ENCODE results near the gene MXI1. TPM values are rescaled to one million over a fixed set of nuclear protein-coding genes. Genes with fewer than 3 reads are reported as not detected.
"Not testable (repeated sequence)": the region's sequence is repeated elsewhere in the genome, so short reads cannot be mapped to it uniquely, and the experiment has no call there.

Gene MXI1
- total RNA-seq, 1 donor from 2014 or later: 17.2 TPM

DNA sequence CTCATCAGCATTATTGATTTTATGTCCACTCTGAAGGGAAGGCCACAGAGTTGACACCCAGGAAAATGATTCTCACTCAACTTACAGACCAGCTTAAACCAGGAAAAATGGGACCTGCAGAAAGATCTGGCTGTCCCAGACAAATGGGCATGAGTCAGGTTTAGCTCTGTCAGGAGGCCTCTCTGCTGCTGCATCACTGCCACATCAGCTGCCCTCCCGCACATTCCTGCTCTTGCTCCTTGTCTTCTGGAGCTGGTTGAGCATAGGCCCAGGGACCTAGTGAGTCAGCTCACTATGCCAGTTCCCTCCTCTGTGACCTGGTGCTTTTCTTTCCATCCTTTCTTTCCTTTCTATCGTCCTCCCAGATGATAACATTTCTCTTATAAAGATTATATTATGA, 116.1 kb downstream of the MXI1 start:
- Histone ChIP-seq H3K27me3 (ENCODE audit: control insufficient read depth in 3 of 3, insufficient read depth in 3 of 3, low read length in 3 of 3) (peaks cover 0 to 6% (median 1%) of the 10 kb centered on the region in 3 donors), H3K4me3 (ENCODE audit: low read length in 3 of 3) (no peak overlapping the region), H3K36me3 (ENCODE audit: control insufficient read depth in 3 of 3, insufficient read depth in 3 of 3, low read length in 3 of 3) (no peaks in the 10 kb centered on the region), H3K9me3 (ENCODE audit: control insufficient read depth in 3 of 3, low read length in 3 of 3) (peaks cover 0 to 6% (median 5%) of the 10 kb centered on the region in 3 donors), H3K9ac (ENCODE audit: low read depth in 1 of 3, low read length in 3 of 3) (no peak overlapping the region), H3K4me1 (ENCODE audit: control insufficient read depth in 3 of 3, insufficient read depth in 3 of 3, low read length in 3 of 3) (no peaks in the 10 kb centered on the region), H3K27ac (ENCODE audit: low read depth, low read length) (no peak overlapping the region)

DNA sequence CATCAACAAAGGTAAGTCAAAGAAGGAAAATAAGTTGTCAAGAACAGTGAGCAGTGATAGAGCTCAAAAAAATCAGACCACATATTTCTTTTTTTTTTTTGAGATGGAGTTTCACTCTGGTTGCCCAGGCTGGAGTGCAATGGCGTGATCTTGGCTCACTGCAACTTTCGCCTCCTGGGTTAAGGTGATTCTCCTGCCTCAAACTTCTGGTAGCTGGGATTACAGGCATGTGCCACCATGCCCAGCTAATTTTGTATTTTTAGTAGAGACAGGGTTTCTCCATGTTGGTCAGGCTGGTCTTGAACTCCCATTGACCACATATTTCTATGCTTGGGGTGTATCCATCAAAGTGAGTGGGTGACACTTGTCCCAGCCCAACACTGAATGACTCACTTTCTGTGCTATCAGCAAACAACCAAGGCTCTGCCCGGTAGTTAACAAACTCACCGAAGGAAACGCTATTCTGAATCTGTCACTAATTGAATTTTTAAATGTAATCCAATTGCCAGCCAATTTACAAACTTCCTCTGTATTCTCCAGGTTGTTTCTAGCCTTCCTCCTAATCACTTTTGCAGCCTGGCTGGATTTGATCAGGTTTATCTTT, 116.9 kb downstream of the MXI1 start:
- no peaks in the 10 kb centered on the region for H3K4me1 ChIP-seq (ENCODE audit: control insufficient read depth in 3 of 3, insufficient read depth in 3 of 3, low read length in 3 of 3)
- H3K36me3 ChIP-seq (ENCODE audit: control insufficient read depth in 3 of 3, insufficient read depth in 3 of 3, low read length in 3 of 3): no peaks in the 10 kb centered on the region
- peaks cover 0 to 6% (median 5%) of the 10 kb centered on the region in 3 donors for H3K9me3 ChIP-seq (ENCODE audit: control insufficient read depth in 3 of 3, low read length in 3 of 3)
- no peak overlapping the region for H3K4me3 ChIP-seq (ENCODE audit: low read length in 3 of 3)
- H3K27ac ChIP-seq (ENCODE audit: low read depth, low read length): no peak overlapping the region
- peaks cover 0 to 6% (median 3%) of the 10 kb centered on the region in 3 donors for H3K27me3 ChIP-seq (ENCODE audit: control insufficient read depth in 3 of 3, insufficient read depth in 3 of 3, low read length in 3 of 3)
- H3K9ac ChIP-seq (ENCODE audit: low read depth in 1 of 3, low read length in 3 of 3): no peak overlapping the region

DNA sequence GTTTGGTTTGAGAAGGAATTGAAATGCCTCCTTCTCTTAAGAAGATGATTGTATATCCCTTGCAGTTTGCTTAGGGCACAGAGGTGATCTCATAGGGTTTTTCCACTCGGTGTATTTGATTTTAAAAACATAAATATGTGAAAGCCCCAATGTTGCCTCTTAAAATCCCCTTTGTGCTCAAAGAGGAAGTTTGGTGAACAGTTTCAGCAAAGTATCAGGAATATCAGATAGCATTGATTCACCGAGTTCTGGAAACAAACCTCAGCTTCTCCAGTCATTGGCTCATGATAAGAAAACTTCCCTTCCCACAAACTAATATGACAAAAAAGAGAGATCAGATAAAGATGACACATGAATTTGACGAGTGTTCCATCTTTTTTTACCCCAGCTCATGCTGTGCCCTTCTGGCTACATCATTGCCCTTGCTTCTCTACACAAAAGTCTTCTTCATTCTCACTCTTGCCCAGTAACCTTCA, 117.4 kb downstream of the MXI1 start:
- H3K9me3 ChIP-seq (ENCODE audit: control insufficient read depth in 3 of 3, low read length in 3 of 3): peaks cover 0 to 6% (median 5%) of the 10 kb centered on the region in 3 donors
- H3K27ac ChIP-seq (ENCODE audit: low read depth, low read length): no peak overlapping the region
- peaks cover 0 to 6% (median 3%) of the 10 kb centered on the region in 3 donors for H3K27me3 ChIP-seq (ENCODE audit: control insufficient read depth in 3 of 3, insufficient read depth in 3 of 3, low read length in 3 of 3)
- H3K9ac ChIP-seq (ENCODE audit: low read depth in 1 of 3, low read length in 3 of 3): no peak overlapping the region
- no peak overlapping the region for H3K4me3 ChIP-seq (ENCODE audit: low read length in 3 of 3)
- H3K4me1 ChIP-seq (ENCODE audit: control insufficient read depth in 3 of 3, insufficient read depth in 3 of 3, low read length in 3 of 3): no peaks in the 10 kb centered on the region
- no peaks in the 10 kb centered on the region for H3K36me3 ChIP-seq (ENCODE audit: control insufficient read depth in 3 of 3, insufficient read depth in 3 of 3, low read length in 3 of 3)

DNA sequence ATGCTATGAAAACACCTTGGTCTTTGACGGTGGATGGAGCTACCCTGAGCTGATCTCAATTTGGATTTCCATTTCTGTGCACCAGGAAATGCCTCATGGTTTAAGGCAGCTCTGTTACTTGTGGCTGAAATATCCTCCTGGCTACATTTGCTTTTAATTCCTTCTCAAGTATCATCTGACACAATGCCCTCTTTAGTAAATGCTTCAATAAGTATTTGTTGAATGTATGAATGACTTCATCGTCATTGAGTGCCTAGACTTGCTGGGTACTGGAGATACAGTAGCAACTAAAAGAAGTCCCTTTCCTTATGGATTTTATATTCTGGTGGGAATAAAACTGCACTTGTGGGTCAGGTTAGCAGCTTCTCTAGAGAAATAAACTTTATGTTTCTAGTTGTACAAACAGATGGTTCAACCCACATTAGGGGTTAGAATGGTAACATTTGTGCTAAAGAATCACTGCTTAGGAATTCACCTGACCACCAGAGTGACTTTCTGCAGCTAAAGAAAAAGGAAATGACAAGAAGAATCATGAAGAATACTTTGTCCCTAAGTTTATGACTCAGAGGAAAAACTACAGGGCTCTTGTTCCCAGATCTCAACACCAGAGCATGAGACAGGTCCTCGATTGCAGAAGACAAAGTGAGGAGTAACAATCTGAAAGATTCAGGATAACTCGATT, 119.1 kb downstream of the MXI1 start:
- Histone ChIP-seq H3K9ac (ENCODE audit: low read depth in 1 of 3, low read length in 3 of 3) (no peak overlapping the region), H3K4me1 (ENCODE audit: control insufficient read depth in 3 of 3, insufficient read depth in 3 of 3, low read length in 3 of 3) (no peaks in the 10 kb centered on the region), H3K9me3 (ENCODE audit: control insufficient read depth in 3 of 3, low read length in 3 of 3) (peaks cover 3 to 6% (median 5%) of the 10 kb centered on the region in 3 donors), H3K27me3 (ENCODE audit: control insufficient read depth in 3 of 3, insufficient read depth in 3 of 3, low read length in 3 of 3) (peaks cover 0 to 6% (median 3%) of the 10 kb centered on the region in 3 donors), H3K4me3 (ENCODE audit: low read length in 3 of 3) (no peak overlapping the region), H3K27ac (ENCODE audit: low read depth, low read length) (no peak overlapping the region), H3K36me3 (ENCODE audit: control insufficient read depth in 3 of 3, insufficient read depth in 3 of 3, low read length in 3 of 3) (no peaks in the 10 kb centered on the region)

DNA sequence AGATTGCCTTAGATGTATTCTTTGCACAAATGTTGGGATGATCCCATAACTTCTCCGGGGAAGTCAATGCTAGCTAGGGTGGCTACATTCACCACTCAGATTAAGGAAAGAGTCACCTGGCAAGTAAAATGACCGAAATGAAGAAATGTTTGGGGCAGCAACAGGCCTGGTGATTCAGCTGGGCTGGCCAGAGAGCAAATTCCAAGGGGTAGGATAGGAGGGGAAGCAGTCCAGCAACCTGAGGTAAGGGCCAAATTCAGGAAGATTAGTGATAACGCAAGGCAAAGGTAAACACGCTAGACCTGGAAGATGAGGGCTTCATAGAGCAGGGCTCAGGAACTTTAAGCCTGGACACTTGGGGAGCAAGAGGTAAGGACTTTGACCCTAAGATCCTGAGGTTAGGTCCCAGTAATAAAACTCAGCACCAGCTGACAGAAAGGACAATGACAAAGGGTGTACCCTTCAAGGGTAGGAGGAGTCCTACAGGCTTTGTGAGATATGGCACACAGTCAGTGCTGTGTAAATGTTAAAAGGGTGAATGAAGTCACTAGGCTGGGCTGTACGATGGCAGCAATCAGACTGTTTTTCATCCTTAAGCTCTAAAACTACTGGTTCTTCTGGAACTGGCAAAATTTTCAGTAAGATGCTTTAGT, 120.0 kb downstream of the MXI1 start:
- Histone ChIP-seq H3K36me3 (ENCODE audit: control insufficient read depth in 3 of 3, insufficient read depth in 3 of 3, low read length in 3 of 3) (no peaks in the 10 kb centered on the region), H3K9me3 (ENCODE audit: control insufficient read depth in 3 of 3, low read length in 3 of 3) (peaks cover 3 to 4% (median 3%) of the 10 kb centered on the region in 3 donors), H3K4me3 (ENCODE audit: low read length in 3 of 3) (no peak overlapping the region), H3K27ac (ENCODE audit: low read depth, low read length) (no peak overlapping the region), H3K27me3 (ENCODE audit: control insufficient read depth in 3 of 3, insufficient read depth in 3 of 3, low read length in 3 of 3) (peaks cover 0 to 6% (median 3%) of the 10 kb centered on the region in 3 donors), H3K9ac (ENCODE audit: low read depth in 1 of 3, low read length in 3 of 3) (no peak overlapping the region), H3K4me1 (ENCODE audit: control insufficient read depth in 3 of 3, insufficient read depth in 3 of 3, low read length in 3 of 3) (no peaks in the 10 kb centered on the region)

DNA sequence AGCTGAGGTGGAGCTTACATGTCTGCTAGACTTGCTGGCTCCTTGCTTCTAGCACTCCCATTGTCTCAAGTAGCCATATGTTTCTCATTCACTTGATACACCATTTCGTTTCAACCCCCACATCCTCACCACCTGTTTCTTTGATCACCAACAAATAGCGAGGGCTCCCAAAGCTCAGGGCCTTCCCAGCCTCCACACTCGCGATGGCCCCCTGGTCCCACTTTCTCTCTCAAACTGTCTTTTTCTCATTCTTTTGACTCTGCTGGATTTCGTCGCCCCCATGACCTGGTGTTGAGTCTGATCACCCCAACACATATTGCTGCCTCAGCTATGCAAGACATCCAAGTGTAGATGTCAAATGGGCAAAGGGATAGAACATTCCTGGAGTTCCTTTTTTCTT, 123.3 kb downstream of the MXI1 start:
- no peaks in the 10 kb centered on the region for H3K36me3 ChIP-seq (ENCODE audit: control insufficient read depth in 3 of 3, insufficient read depth in 3 of 3, low read length in 3 of 3)
- peaks cover 0 to 3% (median 3%) of the 10 kb centered on the region in 3 donors for H3K27me3 ChIP-seq (ENCODE audit: control insufficient read depth in 3 of 3, insufficient read depth in 3 of 3, low read length in 3 of 3)
- no peak overlapping the region for H3K4me3 ChIP-seq (ENCODE audit: low read length in 3 of 3)
- H3K9ac ChIP-seq (ENCODE audit: low read depth in 1 of 3, low read length in 3 of 3): no peak overlapping the region
- peaks cover 0 to 2% (median under 1%) of the 10 kb centered on the region in 3 donors for H3K4me1 ChIP-seq (ENCODE audit: control insufficient read depth in 3 of 3, insufficient read depth in 3 of 3, low read length in 3 of 3)
- peaks cover 3 to 4% (median 3%) of the 10 kb centered on the region in 3 donors for H3K9me3 ChIP-seq (ENCODE audit: control insufficient read depth in 3 of 3, low read length in 3 of 3)
- no peak overlapping the region for H3K27ac ChIP-seq (ENCODE audit: low read depth, low read length)

DNA sequence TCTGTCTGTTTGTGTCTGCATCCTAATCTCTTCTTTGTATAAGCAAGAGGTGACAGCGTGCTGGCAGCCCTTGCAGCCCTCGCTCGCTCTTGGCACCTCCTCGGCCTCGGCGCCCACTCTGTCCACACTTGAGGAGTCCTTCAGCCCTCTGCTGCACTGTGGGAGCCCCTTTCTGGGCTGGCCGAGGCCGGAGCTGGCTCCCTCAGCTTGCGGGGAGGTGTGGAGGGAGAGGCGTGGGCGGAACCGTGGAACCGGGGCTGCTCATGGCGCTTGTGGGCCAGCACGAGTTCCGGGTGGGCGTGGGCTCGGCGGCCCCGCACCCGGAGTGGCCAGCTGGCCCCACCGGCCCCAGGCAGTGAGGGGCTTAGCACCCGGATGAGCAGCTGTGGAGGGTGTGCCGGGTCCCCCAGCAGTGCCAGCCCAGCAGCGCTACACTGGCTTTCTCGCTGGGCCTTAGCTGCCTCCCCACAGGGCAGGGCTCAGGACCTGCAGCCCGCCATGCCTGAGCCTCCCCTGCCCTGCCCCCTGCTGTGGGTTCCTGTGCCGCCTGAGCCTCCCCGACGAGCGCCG, 123.9 kb downstream of the MXI1 start:
- H3K4me1 ChIP-seq (ENCODE audit: control insufficient read depth in 3 of 3, insufficient read depth in 3 of 3, low read length in 3 of 3); H3K9me3 ChIP-seq (ENCODE audit: control insufficient read depth in 3 of 3, low read length in 3 of 3); H3K27me3 ChIP-seq (ENCODE audit: control insufficient read depth in 3 of 3, insufficient read depth in 3 of 3, low read length in 3 of 3); H3K36me3 ChIP-seq (ENCODE audit: control insufficient read depth in 3 of 3, insufficient read depth in 3 of 3, low read length in 3 of 3); H3K4me3 ChIP-seq (ENCODE audit: low read length in 3 of 3); H3K27ac ChIP-seq (ENCODE audit: low read depth, low read length); H3K9ac ChIP-seq (ENCODE audit: low read depth in 1 of 3, low read length in 3 of 3): not testable (repeated sequence)

DNA sequence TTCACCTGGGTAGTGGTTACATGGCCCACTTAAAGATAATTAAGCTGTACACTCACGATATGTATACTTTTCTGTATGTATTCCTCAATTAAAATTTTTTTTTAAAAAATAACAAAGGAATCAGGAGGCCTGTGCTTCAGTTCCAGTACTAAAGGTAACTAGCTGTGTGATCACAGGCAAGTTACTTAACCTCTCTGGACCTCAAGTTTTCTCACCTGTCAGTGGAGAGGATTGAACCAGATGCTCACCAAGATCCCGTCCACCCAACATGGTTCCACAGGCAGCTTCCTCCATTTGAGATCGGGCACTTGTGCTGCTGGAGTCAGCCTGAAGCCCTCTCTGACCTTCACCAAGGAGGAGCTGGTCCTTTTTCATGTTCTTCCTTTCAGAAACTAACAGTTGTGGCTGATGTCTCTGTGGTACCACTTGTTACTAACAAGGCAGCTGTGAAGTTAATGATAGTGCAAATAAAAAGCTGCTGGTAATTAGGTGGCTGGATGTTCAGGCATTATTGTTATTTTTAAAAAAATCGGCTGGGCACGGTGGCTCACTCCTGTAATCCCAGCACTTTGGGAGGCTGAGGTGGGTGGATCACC, 126.8 kb downstream of the MXI1 start:
- H3K27ac ChIP-seq (ENCODE audit: low read depth, low read length): no peak overlapping the region
- H3K4me3 ChIP-seq (ENCODE audit: low read length in 3 of 3): no peak overlapping the region
- no peaks in the 10 kb centered on the region for H3K36me3 ChIP-seq (ENCODE audit: control insufficient read depth in 3 of 3, insufficient read depth in 3 of 3, low read length in 3 of 3)
- no peaks in the 10 kb centered on the region for H3K27me3 ChIP-seq (ENCODE audit: control insufficient read depth in 3 of 3, insufficient read depth in 3 of 3, low read length in 3 of 3)
- peaks cover 0 to 4% (median 3%) of the 10 kb centered on the region in 3 donors for H3K9me3 ChIP-seq (ENCODE audit: control insufficient read depth in 3 of 3, low read length in 3 of 3)
- peaks cover 9 to 10% (median 9%) of the 10 kb centered on the region in 3 donors for H3K4me1 ChIP-seq (ENCODE audit: control insufficient read depth in 3 of 3, insufficient read depth in 3 of 3, low read length in 3 of 3)
- H3K9ac ChIP-seq (ENCODE audit: low read depth in 1 of 3, low read length in 3 of 3): no peak overlapping the region

DNA sequence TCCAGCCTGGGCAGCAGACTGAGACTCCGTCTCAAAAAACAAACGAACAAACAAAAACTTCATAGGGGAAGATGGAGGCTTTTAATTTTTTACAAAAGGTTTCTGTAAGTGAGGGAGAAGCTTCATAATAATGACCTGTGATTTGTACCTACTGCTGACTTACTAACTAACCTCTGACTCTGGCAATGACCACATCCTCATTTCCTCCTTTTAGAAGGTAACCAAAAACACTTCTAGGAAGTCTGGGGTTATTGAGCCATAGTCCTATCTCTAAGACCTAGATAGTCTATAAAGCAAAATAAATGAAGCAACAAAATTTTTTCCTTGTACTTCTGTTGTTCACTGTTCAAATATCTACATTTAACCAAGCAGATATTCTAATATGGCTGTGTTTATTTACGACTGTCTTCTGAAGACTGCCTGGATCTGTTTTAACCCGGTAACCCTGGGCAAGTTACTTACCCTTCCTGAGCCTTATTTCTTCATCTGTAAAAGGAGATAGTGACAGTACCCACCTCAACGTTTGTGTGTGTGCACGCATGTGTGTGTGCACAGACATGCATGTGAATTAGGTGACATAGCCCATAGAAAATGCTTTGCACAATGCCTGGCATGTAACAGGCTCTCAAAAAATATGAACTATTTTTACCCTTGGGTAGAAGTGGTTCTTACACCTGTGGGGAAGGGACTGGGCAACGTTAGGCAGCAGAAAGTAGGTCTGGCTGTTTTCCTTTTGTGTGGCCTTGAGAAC, 128.1 kb downstream of the MXI1 start:
- Histone ChIP-seq H3K27me3 (ENCODE audit: control insufficient read depth in 3 of 3, insufficient read depth in 3 of 3, low read length in 3 of 3) (peaks cover 0 to 3% (median 0%) of the 10 kb centered on the region in 3 donors), H3K27ac (ENCODE audit: low read depth, low read length) (no peak overlapping the region), H3K9ac (ENCODE audit: low read depth in 1 of 3, low read length in 3 of 3) (peak overlapping the region in 1 of 3 donors; percentile 36), H3K4me3 (ENCODE audit: low read length in 3 of 3) (no peak overlapping the region), H3K36me3 (ENCODE audit: control insufficient read depth in 3 of 3, insufficient read depth in 3 of 3, low read length in 3 of 3) (no peaks in the 10 kb centered on the region), H3K9me3 (ENCODE audit: control insufficient read depth in 3 of 3, low read length in 3 of 3) (peaks cover 0 to 3% (median 1%) of the 10 kb centered on the region in 3 donors), H3K4me1 (ENCODE audit: control insufficient read depth in 3 of 3, insufficient read depth in 3 of 3, low read length in 3 of 3) (peaks cover 9 to 10% (median 9%) of the 10 kb centered on the region in 3 donors)

Measured in skeletal muscle tissue (tissue), 4 donors.